ENCODE results near the gene PTX4.
A peak's percentile ranks its signal among the peaks of the same experiment; 100 is the strongest.

PTX4 gene

DNA sequence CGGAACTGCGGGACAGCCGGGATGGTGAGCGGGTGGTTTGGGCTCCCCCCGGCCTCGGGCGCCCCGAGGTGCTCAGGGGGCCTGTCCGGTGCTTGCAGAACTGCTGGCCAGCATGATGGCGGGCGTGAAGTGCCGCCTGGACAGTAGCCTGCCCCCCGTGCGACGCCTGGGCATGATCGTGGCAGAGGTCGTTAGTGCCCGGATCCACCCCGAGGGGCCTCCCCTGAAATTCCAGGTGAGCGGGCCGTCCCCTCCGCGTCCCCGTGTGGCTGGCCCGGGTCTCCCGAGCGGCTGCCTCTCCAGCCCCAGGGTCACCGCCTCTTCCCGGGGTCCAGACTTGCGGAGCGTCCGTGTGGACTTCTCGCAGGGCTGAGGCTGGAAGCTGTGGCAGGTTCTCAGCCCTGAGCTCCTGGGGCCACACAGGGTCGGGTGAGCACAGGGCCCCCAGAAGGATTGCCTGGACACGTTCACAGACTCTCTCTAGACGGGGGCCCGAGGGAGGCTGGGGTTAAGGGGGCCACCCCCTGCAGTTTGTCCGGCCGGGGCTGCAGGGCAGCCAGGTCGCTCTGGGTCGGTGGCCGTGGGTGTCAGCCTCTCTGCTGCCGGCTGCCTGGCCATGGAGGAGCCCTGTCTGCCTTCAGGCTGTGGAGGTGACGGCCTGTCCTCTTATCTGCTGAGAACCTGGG, 11.9 kb upstream of the PTX4 start:
- no peak for DNase-seq (ENCODE audit: low spot score)

DNA sequence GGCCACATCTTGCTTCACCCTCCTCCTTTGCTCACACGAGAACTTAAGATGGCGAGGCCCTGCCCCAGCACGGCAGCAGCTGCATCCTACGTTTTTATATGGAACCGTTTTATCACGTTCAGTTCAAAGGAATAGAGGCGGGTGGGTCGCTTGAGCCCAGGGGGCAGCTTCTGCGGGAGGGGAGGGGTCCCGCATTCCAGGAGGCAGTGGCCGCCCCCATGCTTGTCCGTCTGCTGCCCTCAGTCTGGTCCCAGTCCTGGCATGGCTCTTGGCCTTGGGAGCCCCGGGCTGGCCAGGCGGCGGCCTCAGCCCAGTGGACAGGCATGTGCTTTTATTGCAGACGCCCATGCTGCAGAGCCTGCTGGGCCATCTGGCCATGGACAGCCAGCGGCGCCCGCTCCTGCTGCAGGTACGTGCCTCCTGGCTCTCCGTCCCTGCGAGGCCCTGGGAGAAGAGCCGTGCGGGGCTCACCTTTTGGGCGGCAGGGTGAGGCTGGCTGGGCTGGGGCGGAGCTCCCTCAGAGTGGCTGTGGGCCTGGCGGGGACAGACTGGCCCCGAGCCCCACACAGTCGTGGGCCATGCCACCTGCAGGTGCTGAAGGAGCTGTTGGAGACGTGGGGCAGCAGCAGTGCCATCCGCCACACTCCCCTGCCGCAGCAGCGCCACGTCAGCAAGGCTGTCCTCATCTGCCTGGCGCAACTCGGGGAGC, 11.2 kb upstream of the PTX4 start:
- DNase-seq (ENCODE audit: low spot score): no peak

- DNase-seq (ENCODE audit: low spot score): no peak
Observed at GRCh38 chr16:1498899-1499676, 10.3 kb upstream of the PTX4 start.

- no peak for DNase-seq (ENCODE audit: low spot score)
Observed at GRCh38 chr16:1497014-1497598, 8.4 kb upstream of the PTX4 start.

DNA sequence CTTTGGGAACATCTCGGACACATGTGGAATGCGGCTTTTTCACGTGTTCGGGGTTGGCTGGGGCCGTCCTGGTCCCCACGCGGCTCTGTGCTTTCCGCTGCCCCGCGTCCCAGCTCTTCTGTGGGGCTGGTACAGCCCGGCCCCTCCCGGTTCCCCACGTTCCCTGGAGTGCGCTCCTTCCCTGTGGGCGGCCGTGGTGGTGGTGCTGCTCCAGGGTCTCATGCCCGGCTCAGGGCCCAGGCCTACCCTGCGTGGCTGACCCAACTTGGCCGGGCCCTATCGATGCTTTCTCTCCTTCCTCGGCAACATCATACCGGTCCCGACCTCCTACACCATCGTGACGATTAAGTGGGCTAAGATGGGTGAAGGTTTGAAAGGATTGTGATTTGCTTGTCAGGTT, 7.7 kb upstream of the PTX4 start:
- no peak for DNase-seq (ENCODE audit: low spot score)

DNA sequence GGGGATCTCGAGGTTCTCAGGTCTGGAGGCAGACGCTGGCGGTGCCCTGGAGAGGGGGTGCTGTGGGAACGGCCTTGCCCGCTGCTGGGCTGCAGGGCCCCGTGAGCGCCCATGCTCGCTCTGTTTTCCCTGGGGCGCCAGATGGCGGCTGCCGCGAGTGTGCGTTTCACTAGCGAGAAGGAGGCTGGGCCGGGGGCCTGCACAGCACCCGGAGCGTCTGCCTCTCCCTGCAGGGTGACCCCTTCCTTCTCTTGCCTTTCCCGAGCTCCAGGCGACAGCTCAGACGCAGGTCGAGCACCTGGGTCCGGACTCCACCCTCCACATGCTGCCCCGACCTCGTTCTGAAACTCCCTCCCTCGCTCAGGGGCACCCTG, 7.1 kb upstream of the PTX4 start:
- DNase-seq (ENCODE audit: low spot score): no peak

DNA sequence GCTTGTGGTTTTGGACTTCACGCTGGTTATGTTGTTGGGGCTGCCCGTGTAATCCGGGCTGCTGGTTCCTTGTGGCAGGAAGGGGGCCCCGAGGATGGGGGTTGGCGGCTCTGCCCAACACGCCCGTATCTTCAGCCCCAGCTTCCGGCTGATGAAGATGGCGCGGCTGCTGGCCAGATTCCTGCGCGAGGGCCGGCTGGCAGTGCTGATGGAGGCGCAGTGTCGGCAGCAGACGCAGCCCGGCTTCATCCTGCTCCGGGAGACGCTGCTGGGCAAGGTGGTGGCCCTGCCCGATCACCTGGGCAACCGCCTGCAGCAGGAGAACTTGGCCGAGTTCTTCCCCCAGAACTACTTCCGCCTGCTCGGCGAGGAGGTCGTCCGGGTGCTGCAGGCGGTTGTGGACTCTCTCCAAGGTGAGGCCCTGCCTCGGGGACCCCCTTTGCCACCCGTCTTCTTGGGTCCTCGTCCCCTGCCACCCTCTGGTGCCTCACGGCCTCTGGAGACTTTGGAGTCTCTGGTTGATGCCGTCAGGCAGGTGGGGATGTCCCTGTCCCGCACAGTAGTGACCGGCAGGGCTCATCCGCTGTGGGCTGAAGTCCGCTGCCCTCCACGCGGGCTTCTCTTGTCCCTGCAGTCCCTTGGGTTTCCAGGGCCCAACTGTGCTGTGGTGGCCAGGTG, 6.6 kb upstream of the PTX4 start:
- no peak for DNase-seq (ENCODE audit: low spot score)

GRCh38 chr16:1494711-1495110, 6.0 kb upstream of the PTX4 start:
- DNase-seq (ENCODE audit: low spot score): no peak

- peak; percentile 42 for DNase-seq (ENCODE audit: low spot score)
Observed at GRCh38 chr16:1494129-1494640, 5.4 kb upstream of the PTX4 start.

- peak; percentile 32 for DNase-seq (ENCODE audit: low spot score)
Observed at GRCh38 chr16:1493746-1494094, 5.0 kb upstream of the PTX4 start.

- DNase-seq (ENCODE audit: low spot score): peak; percentile 78
Observed at GRCh38 chr16:1492923-1493745, 4.4 kb upstream of the PTX4 start, which contains the start of gene TELO2. TSS of gene TELO2 (plus strand) at chr16:1493360. CDS start at chr16:1494282, 922 bp downstream.

DNA sequence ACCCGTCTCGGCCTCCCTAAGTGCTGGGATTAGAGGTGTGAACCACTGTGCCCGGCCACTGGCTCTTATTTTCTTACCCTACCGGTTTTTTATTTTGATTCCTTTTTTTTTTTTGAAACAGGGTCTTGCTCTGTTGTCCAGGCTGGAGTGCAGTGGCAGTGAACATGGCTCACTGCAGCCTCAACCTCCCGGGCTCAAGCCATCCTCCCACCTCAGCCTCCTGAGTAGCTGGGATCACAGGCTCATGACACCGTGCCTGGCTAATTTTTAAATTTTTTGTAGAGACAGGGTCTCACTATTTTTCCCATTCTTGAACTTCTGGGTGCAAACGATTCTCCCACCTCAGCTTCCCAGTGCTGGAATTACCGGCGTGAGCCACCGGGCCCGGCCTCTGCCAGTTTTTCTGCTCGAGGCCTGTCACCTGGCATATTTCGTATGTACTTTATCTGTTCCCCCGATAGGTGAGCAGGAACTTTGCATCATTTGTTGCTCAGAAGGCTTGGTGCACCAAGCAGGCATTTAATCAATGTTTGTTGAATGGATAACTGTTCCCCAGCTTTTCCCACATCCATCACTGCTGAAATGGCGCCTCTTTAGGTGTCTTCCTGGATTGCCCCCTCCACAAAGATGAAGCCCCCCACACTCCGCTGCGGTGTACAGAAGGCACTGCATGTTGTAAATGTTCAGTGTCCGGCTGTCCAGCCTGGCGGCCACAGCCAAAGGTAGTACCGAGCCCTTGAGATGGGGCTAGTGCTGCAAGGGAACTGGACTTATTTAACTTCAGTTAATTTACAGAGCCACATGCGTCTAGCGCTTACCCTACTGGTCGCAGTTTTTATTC, 3.6 kb upstream of the PTX4 start:
- no peak for DNase-seq (ENCODE audit: low spot score)

GRCh38 chr16:1491327-1491726, 2.6 kb upstream of the PTX4 start:
- no peak for DNase-seq (ENCODE audit: low spot score)

DNA sequence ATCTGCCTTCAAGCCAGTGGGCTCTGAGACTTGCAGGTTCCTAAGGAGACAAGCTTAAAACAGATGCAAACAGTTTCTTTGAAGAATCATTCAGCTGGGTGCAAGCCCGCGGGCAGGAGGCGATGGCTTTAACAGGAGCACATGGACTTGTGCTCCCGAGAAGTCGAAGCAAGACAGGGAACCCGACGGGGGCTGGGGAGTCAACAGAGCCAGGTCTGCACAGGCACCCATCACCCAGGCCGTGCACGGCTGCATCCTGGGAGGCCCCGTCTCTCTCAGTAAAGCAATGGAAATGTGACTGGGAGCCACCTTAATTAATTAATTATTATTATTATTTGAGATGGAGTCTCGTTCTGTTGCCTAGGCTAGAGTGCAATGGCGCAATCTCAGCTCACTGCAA, 333 bp upstream of the PTX4 start:
- no peak for DNase-seq (ENCODE audit: low spot score)

GRCh38 chr16:1488054-1488601, 616 bp downstream of the PTX4 start:
- no peak for DNase-seq (ENCODE audit: low spot score)

DNA sequence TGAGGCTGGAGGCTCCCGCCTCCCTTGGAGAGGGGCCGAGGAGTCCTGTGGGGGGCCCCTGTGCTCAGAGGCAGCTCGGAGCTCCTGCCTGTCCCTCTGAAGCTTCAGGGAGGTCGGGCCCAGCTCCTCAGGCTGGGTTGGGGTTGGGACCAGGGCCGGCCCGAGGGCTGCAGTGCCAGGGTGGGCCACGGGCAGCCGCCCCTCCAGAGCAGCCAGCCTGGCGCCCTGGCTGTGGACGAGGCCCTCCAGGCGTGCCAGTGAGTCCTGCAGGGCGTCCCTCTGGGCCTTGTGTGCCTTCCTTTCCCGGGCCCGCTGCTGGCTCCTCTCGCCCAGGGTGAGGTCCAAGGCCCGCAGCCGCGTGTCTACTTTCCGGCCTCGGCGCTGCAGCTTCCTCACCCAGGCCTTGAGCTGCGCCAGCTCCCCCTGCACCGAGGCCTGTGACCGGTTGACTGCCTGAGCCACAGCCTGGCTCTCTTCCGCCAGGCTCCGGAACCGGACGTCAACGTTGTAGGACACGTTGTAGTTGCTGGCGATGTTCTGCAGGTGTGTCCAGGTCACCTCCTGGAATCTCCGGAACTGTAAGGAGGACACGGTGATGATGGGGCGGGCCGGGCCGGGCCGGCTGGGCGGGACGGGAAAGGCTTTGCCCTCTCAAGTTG, 1.2 kb downstream of the PTX4 start:
- no peak for DNase-seq (ENCODE audit: low spot score)

GRCh38 chr16:1486551-1487390, 2.0 kb downstream of the PTX4 start:
- DNase-seq (ENCODE audit: low spot score): no peak

GRCh38 chr16:1485847-1486496, 2.8 kb downstream of the PTX4 start:
- DNase-seq (ENCODE audit: low spot score): no peak

Measured in kidney tubule cell (primary cell).